Erythroblast (primary cell): ENCODE measurements around the gene SEMA7A.

ENCODE experiments used
- GATA1 ChIP-seq: IDR thresholded peaks from 2 replicates; pipeline ENCODE4 v1.6.1; 2011; ENCODE audit warnings: low read depth, mild to moderate bottlenecking, control low read depth, low read length, moderate library complexity
- POLR2A ChIP-seq: IDR thresholded peaks from 2 replicates; pipeline ENCODE4 v1.6.1; 2011; ENCODE audit warnings: mild to moderate bottlenecking, low read length

- TF ChIP-seq POLR2A: no peak
- no peak for TF ChIP-seq GATA1
Observed at GRCh38 chr15:74432968-74433591, 678 bp downstream of the SEMA7A start.
